M059J (cell line): Measurements from ENCODE around the gene PRIMA1. TPM values are rescaled to one million over a fixed set of nuclear protein-coding genes. Genes with fewer than 3 reads are reported as not detected.
"Not testable (repeated sequence)": the region's sequence is repeated elsewhere in the genome, so short reads cannot be mapped to it uniquely, and the experiment has no call there.

Source experiments
- DNase-seq: peaks from one replicate; pipeline ENCODE4 v3.0.0-alpha.2; 2012; ENCODE audit warnings: low read depth
- total RNA-seq: library from RNA; depleted of rRNA; stranded (reverse); fragments of >200 nt; shearing (Covaris generic); gene quantifications from 2 replicates; pipeline ENCODE4 v1.2.3, GENCODE V29; 2014; rRNA removed

PRIMA1 gene
- not detected in 2 replicates for total RNA-seq

- no peak for DNase-seq
Measured at GRCh38 chr14:93788293-93788542, at the start of gene PRIMA1. Gene PRIMA1 (minus strand): TSS chr14:93788485. CDS start chr14:93787718, 767 bp downstream.

- DNase-seq = no peak
Measured at GRCh38 chr14:93834699-93835371, 46.5 kb upstream of the PRIMA1 start.

- DNase-seq = no peak
Measured at GRCh38 chr14:93832665-93833064, 44.4 kb upstream of the PRIMA1 start.

- no peak for DNase-seq
Measured at GRCh38 chr14:93832081-93832480, 43.8 kb upstream of the PRIMA1 start.

GRCh38 chr14:93830753-93831461 lies 42.6 kb upstream of the PRIMA1 start:
- DNase-seq = no peak

- DNase-seq = no peak
Measured at GRCh38 chr14:93829839-93830481, 41.7 kb upstream of the PRIMA1 start.

- DNase-seq = no peak
Measured at GRCh38 chr14:93825235-93825553, 36.9 kb upstream of the PRIMA1 start.

GRCh38 chr14:93824518-93825234 lies 36.4 kb upstream of the PRIMA1 start:
- no peak for DNase-seq

- DNase-seq = no peak
Measured at GRCh38 chr14:93824076-93824475, 35.8 kb upstream of the PRIMA1 start.

- DNase-seq = no peak
Measured at GRCh38 chr14:93821051-93821450, 32.8 kb upstream of the PRIMA1 start.

GRCh38 chr14:93818857-93819256 lies 30.6 kb upstream of the PRIMA1 start:
- DNase-seq = no peak

- no peak for DNase-seq
Measured at GRCh38 chr14:93811676-93812075, 23.4 kb upstream of the PRIMA1 start.

- DNase-seq = no peak
Measured at GRCh38 chr14:93811020-93811419, 22.7 kb upstream of the PRIMA1 start.

GRCh38 chr14:93809491-93810420 lies 21.5 kb upstream of the PRIMA1 start:
- not testable (repeated sequence) for DNase-seq

GRCh38 chr14:93804654-93805053 lies 16.4 kb upstream of the PRIMA1 start:
- no peak for DNase-seq

GRCh38 chr14:93803408-93804318 lies 15.4 kb upstream of the PRIMA1 start:
- DNase-seq = no peak

GRCh38 chr14:93799989-93800921 lies 12.0 kb upstream of the PRIMA1 start:
- no peak for DNase-seq

GRCh38 chr14:93799617-93799988 lies 11.3 kb upstream of the PRIMA1 start:
- DNase-seq = no peak

- DNase-seq = no peak
Measured at GRCh38 chr14:93797536-93797935, 9.3 kb upstream of the PRIMA1 start.
